GM23338 (cell line): ENCODE measurements around the gene GLT6D1. TPM values are rescaled to one million over a fixed set of nuclear protein-coding genes. Genes with fewer than 3 reads are reported as not detected.

Experiments
- ATAC-seq: fragments of 200-7000 bp; cut with Tn5 transposase; 3 replicates; pipeline ENCODE4 v1.9.1; 2020
- DNase-seq: peaks from one replicate; pipeline ENCODE4 v3.0.0-alpha.2; 2015; ENCODE audit warnings: low spot score
- H2AFZ ChIP-seq: fragments of 200-600 bp; sonication (generic); 2 replicates; pipeline ENCODE4 v1.8.0; 2016; ENCODE audit warnings: antibody characterized with exemption, mild to moderate bottlenecking, moderate library complexity
- H3F3A ChIP-seq: fragments of 200-600 bp; sonication (generic); replicated peaks from 2 replicates; pipeline ENCODE4 v1.8.0; 2017; ENCODE audit warnings: antibody characterized with exemption, mixed run types, low read depth
- H3K27ac ChIP-seq: fragments of 200-600 bp; sonication (generic); 2 replicates; pipeline ENCODE4 v1.6.1; 2016; ENCODE audit warnings: low read depth
- H3K27me3 ChIP-seq: fragments of 200-600 bp; sonication (generic); 2 replicates; pipeline ENCODE4 v1.8.0; 2016; ENCODE audit warnings: mild to moderate bottlenecking, mixed run types, moderate library complexity; ENCODE audit not compliant: insufficient read depth
- H3K36me3 ChIP-seq: fragments of 200-600 bp; sonication (generic); 2 replicates; pipeline ENCODE4 v1.8.0; 2016; ENCODE audit warnings: mild to moderate bottlenecking; ENCODE audit not compliant: insufficient read depth
- H3K4me1 ChIP-seq: fragments of 200-600 bp; sonication (generic); 2 replicates; pipeline ENCODE4 v1.8.0; 2016; ENCODE audit warnings: mild to moderate bottlenecking, moderate library complexity; ENCODE audit not compliant: insufficient read depth
- H3K4me2 ChIP-seq: fragments of 200-600 bp; sonication (generic); 2 replicates; pipeline ENCODE4 v1.7.1; 2017; ENCODE audit warnings: mixed run types
- H3K4me3 ChIP-seq: fragments of 200-600 bp; sonication (generic); 2 replicates; pipeline ENCODE4 v1.6.1; 2016; ENCODE audit warnings: mixed run types
- H3K79me2 ChIP-seq: fragments of 200-600 bp; sonication (generic); replicated peaks from 2 replicates; pipeline ENCODE4 v1.8.0; 2017; ENCODE audit warnings: mild to moderate bottlenecking; ENCODE audit not compliant: insufficient read depth
- H3K9me2 ChIP-seq: fragments of 200-600 bp; sonication (generic); 2 replicates; pipeline ENCODE4 v1.8.0; 2017; ENCODE audit not compliant: insufficient read depth
- H4K20me1 ChIP-seq: fragments of 200-600 bp; sonication (generic); replicated peaks from 2 replicates; pipeline ENCODE4 v1.8.0; 2017; ENCODE audit warnings: mild to moderate bottlenecking; ENCODE audit not compliant: insufficient read depth
- H3K27ac Mint-ChIP-seq: 2 replicates; pipeline ENCODE4 v1.8.0; 2020; ENCODE audit warnings: inconsistent platforms, mild to moderate bottlenecking, moderate library complexity, mixed read lengths
- H3K27me3 Mint-ChIP-seq: 3 replicates; pipeline ENCODE4 v1.8.0; 2022; ENCODE audit warnings: low read depth, mild to moderate bottlenecking, moderate library complexity, mixed read lengths, inconsistent platforms; ENCODE audit not compliant: insufficient read depth, poor library complexity
- H3K36me3 Mint-ChIP-seq: 3 replicates; pipeline ENCODE4 v1.8.0; 2021; ENCODE audit warnings: low read depth, mild to moderate bottlenecking, inconsistent platforms, moderate library complexity, mixed read lengths
- H3K4me1 Mint-ChIP-seq: 3 replicates; pipeline ENCODE4 v1.8.0; 2020; ENCODE audit warnings: mild to moderate bottlenecking, inconsistent platforms, mixed read lengths
- H3K4me3 Mint-ChIP-seq: 3 replicates; pipeline ENCODE4 v1.8.0; 2021; ENCODE audit warnings: moderate library complexity, mild to moderate bottlenecking, inconsistent platforms, mixed read lengths
- H3K9me3 Mint-ChIP-seq: 3 replicates; pipeline ENCODE4 v1.8.0; 2020; ENCODE audit warnings: moderate library complexity, mild to moderate bottlenecking, inconsistent platforms, mixed read lengths
- CREB1 ChIP-seq: fragments of 250-450 bp; sonication (Bioruptor Pico); IDR thresholded peaks from 2 replicates; pipeline ENCODE4 v1.5.0; 2020; ENCODE audit warnings: low read depth, mild to moderate bottlenecking, moderate library complexity
- CTCF ChIP-seq, 2 experiments: fragments of 200-600 bp in 1 of 2; sonication (generic) in 1 of 2; conservative IDR thresholded peaks; 2 replicates each; pipeline versions ENCODE4 v1.5.1 to v1.6.1; 2016 to 2017; ENCODE audit warnings: antibody characterized with exemption in 2 of 2, low read depth in 2 of 2, mild to moderate bottlenecking in 2 of 2, moderate library complexity in 1 of 2
- EZH2 ChIP-seq: fragments of 200-600 bp; sonication (generic); IDR thresholded peaks from one replicate; pipeline ENCODE4 v1.8.0; 2017; ENCODE audit warnings: antibody characterized with exemption, mild to moderate bottlenecking, low read depth; ENCODE audit not compliant: unreplicated experiment
- EZH2phosphoT487 ChIP-seq: fragments of 200-600 bp; sonication (generic); IDR thresholded peaks from one replicate; pipeline ENCODE4 v1.8.1; 2018; ENCODE audit warnings: antibody characterized with exemption; ENCODE audit not compliant: unreplicated experiment
- JUNB ChIP-seq: IDR thresholded peaks from one replicate; pipeline ENCODE4 v1.6.1; 2016; ENCODE audit warnings: antibody characterized with exemption; ENCODE audit not compliant: unreplicated experiment
- NANOG ChIP-seq: IDR thresholded peaks from 2 replicates; pipeline ENCODE4 v1.6.1; 2016; ENCODE audit warnings: antibody characterized with exemption, borderline replicate concordance
- POLR2AphosphoS5 ChIP-seq: IDR thresholded peaks from 2 replicates; pipeline ENCODE4 v1.6.1; 2016; ENCODE audit warnings: antibody characterized with exemption, low read depth
- STAT1 ChIP-seq: IDR thresholded peaks from one replicate; pipeline ENCODE4 v1.6.1; 2016; ENCODE audit warnings: antibody characterized with exemption; ENCODE audit not compliant: unreplicated experiment
- ZNF114 ChIP-seq: fragments of 250-450 bp; sonication (Bioruptor Pico); IDR thresholded peaks from 2 replicates; pipeline ENCODE4 v1.5.0; 2020; ENCODE audit warnings: mild to moderate bottlenecking, moderate library complexity
- ZNF331 ChIP-seq: fragments of 250-450 bp; sonication (Bioruptor Pico); IDR thresholded peaks from 2 replicates; pipeline ENCODE4 v1.5.0; 2020; ENCODE audit warnings: low read depth, mild to moderate bottlenecking, moderate library complexity
- polyA plus RNA-seq: library from polyadenylated mRNA; unstranded; fragments of >200 nt; fragmentation: Nextera tagmentation; extraction: Ambion mirVana; gene quantifications from 2 replicates; pipeline ENCODE4 v1.2.1, GENCODE V29; 2016
- total RNA-seq: library from RNA; depleted of rRNA; stranded (reverse); fragments of >200 nt; shearing (Covaris generic); gene quantifications from 2 replicates; pipeline ENCODE4 v1.2.3, GENCODE V29; 2014
- TF ChIP-seq, protein P1 (sequence below): IDR thresholded peaks from one replicate; pipeline ENCODE4 v1.6.1; 2018; ENCODE audit warnings: antibody characterized with exemption; ENCODE audit not compliant: unreplicated experiment
- TF ChIP-seq, protein P2 (sequence below): fragments of 250-450 bp; sonication (Bioruptor Pico); IDR thresholded peaks from 2 replicates; pipeline ENCODE4 v1.5.0; 2020; ENCODE audit warnings: mild to moderate bottlenecking, moderate library complexity

GLT6D1 gene
- total and polyA plus RNA-seq, 2 experiments from 2014 or later, result not detected

DNA sequence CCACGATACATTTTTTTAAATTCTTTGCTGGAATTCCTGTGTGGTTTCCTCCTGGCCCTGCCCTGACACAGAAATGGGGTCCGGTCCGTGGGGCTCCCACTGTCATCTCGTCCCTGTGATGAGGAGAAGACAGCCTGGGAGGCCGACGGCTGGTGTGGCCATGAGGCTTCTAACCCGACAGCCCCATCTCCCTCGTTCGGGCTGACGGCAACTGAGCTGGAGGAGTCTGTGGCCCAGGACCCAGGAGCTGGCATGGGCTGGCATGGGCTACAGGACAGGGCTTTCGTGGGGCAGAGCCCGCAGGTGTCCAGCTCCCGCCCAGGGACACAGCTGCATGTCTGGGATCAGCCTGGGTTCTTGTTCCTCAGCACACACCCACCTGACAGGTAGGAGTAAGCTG lies 37.6 kb upstream of the GLT6D1 start (continued):
- no peak for TF ChIP-seq ZNF331
- TF ChIP-seq JUNB, result no peak
- TF ChIP-seq POLR2AphosphoS5, result no peak
- no peak for TF ChIP-seq EZH2phosphoT487

DNA sequence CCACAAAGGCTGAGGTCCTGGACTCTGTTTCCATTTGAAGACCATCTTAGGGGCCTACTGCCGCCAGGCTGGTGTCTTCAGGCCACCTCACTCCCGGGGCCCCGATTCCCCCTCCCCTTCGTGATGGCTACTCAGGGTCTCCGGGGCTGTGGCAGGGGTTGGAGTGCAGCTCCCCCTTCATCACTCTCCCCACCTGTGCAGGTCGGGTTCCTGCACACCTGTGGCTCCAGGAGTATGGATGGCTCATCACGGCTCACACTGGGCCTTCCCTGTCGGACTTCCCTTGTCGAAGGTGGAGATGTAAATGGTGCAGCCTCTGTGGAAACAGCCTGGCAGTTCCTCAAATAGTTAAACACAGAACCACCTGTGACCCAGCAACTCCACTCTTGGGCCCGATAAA lies 35.6 kb upstream of the GLT6D1 start:
- no peaks in the 10 kb centered on the region for H4K20me1 ChIP-seq
- H3K79me2 ChIP-seq, result no peaks in the 10 kb centered on the region
- H3K9me2 ChIP-seq, result no peaks in the 10 kb centered on the region
- H3K27me3 ChIP-seq, result no peaks in the 10 kb centered on the region
- no peaks in the 10 kb centered on the region for H3K4me1 ChIP-seq
- no peaks in the 10 kb centered on the region for H3F3A ChIP-seq
- Mint-ChIP-seq H3K27me3 (peaks cover 2% of the 10 kb centered on the region), H3K36me3 (no peaks in the 10 kb centered on the region), H3K4me3 (no peak overlapping the region), H3K27ac (no peak overlapping the region), H3K4me1 (peaks cover 1% of the 10 kb centered on the region), H3K9me3 (peaks cover 1% of the 10 kb centered on the region; the same call in 1 of the 3 replicates)
- DNase-seq, result no peak
- no peaks in the 10 kb centered on the region for H3K36me3 ChIP-seq
- ATAC-seq, result no peak
- H2AFZ ChIP-seq, result no peak overlapping the region
- TF ChIP-seq EZH2phosphoT487 (no peak), ZNF114 (CRISPR knock-in tag) (no peak), POLR2AphosphoS5 (no peak), ZNF331 (no peak), EZH2 (no peak), CTCF (conservative IDR thresholded peaks at IDR 0.05; ENCODE audit: low read depth in 2 of 2) (no peak), CREB1 (CRISPR knock-in tag) (no peak), NANOG (no peak), STAT1 (no peak)
- TF ChIP-seq, protein P1, sequence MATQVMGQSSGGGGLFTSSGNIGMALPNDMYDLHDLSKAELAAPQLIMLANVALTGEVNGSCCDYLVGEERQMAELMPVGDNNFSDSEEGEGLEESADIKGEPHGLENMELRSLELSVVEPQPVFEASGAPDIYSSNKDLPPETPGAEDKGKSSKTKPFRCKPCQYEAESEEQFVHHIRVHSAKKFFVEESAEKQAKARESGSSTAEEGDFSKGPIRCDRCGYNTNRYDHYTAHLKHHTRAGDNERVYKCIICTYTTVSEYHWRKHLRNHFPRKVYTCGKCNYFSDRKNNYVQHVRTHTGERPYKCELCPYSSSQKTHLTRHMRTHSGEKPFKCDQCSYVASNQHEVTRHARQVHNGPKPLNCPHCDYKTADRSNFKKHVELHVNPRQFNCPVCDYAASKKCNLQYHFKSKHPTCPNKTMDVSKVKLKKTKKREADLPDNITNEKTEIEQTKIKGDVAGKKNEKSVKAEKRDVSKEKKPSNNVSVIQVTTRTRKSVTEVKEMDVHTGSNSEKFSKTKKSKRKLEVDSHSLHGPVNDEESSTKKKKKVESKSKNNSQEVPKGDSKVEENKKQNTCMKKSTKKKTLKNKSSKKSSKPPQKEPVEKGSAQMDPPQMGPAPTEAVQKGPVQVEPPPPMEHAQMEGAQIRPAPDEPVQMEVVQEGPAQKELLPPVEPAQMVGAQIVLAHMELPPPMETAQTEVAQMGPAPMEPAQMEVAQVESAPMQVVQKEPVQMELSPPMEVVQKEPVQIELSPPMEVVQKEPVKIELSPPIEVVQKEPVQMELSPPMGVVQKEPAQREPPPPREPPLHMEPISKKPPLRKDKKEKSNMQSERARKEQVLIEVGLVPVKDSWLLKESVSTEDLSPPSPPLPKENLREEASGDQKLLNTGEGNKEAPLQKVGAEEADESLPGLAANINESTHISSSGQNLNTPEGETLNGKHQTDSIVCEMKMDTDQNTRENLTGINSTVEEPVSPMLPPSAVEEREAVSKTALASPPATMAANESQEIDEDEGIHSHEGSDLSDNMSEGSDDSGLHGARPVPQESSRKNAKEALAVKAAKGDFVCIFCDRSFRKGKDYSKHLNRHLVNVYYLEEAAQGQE, result no peak
- TF ChIP-seq, protein P2, sequence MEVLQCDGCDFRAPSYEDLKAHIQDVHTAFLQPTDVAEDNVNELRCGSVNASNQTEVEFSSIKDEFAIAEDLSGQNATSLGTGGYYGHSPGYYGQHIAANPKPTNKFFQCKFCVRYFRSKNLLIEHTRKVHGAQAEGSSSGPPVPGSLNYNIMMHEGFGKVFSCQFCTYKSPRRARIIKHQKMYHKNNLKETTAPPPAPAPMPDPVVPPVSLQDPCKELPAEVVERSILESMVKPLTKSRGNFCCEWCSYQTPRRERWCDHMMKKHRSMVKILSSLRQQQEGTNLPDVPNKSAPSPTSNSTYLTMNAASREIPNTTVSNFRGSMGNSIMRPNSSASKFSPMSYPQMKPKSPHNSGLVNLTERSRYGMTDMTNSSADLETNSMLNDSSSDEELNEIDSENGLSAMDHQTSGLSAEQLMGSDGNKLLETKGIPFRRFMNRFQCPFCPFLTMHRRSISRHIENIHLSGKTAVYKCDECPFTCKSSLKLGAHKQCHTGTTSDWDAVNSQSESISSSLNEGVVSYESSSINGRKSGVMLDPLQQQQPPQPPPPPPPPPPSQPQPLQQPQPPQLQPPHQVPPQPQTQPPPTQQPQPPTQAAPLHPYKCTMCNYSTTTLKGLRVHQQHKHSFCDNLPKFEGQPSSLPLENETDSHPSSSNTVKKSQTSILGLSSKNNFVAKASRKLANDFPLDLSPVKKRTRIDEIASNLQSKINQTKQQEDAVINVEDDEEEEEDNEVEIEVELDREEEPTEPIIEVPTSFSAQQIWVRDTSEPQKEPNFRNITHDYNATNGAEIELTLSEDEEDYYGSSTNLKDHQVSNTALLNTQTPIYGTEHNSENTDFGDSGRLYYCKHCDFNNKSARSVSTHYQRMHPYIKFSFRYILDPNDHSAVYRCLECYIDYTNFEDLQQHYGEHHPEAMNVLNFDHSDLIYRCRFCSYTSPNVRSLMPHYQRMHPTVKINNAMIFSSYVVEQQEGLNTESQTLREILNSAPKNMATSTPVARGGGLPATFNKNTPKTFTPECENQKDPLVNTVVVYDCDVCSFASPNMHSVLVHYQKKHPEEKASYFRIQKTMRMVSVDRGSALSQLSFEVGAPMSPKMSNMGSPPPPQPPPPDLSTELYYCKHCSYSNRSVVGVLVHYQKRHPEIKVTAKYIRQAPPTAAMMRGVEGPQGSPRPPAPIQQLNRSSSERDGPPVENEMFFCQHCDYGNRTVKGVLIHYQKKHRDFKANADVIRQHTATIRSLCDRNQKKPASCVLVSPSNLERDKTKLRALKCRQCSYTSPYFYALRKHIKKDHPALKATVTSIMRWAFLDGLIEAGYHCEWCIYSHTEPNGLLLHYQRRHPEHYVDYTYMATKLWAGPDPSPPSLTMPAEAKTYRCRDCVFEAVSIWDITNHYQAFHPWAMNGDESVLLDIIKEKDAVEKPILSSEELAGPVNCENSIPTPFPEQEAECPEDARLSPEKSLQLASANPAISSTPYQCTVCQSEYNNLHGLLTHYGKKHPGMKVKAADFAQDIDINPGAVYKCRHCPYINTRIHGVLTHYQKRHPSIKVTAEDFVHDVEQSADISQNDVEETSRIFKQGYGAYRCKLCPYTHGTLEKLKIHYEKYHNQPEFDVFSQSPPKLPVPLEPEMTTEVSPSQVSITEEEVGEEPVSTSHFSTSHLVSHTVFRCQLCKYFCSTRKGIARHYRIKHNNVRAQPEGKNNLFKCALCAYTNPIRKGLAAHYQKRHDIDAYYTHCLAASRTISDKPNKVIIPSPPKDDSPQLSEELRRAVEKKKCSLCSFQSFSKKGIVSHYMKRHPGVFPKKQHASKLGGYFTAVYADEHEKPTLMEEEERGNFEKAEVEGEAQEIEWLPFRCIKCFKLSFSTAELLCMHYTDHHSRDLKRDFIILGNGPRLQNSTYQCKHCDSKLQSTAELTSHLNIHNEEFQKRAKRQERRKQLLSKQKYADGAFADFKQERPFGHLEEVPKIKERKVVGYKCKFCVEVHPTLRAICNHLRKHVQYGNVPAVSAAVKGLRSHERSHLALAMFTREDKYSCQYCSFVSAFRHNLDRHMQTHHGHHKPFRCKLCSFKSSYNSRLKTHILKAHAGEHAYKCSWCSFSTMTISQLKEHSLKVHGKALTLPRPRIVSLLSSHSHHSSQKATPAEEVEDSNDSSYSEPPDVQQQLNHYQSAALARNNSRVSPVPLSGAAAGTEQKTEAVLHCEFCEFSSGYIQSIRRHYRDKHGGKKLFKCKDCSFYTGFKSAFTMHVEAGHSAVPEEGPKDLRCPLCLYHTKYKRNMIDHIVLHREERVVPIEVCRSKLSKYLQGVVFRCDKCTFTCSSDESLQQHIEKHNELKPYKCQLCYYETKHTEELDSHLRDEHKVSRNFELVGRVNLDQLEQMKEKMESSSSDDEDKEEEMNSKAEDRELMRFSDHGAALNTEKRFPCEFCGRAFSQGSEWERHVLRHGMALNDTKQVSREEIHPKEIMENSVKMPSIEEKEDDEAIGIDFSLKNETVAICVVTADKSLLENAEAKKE, result no peak
- no peak overlapping the region for H3K4me2 ChIP-seq
- H3K4me3 ChIP-seq, result no peak overlapping the region
- no peak overlapping the region for H3K27ac ChIP-seq
